Parathyroid adenoma (tissue), 2 donors: ENCODE data around the gene NXPE3.

Experiments used
- H2AFZ ChIP-seq: fragments of 300-600 bp; sonication (generic); one replicate; pipeline ENCODE4 v1.7.0; 2017; ENCODE audit warnings: antibody characterized with exemption, mild to moderate bottlenecking
- H3K27ac ChIP-seq: fragments of 300-600 bp; sonication (generic); one replicate; pipeline ENCODE4 v1.7.0; 2017
- H3K27me3 ChIP-seq: fragments of 300-600 bp; sonication (generic); one replicate; pipeline ENCODE4 v1.7.0; 2017; ENCODE audit warnings: low read length; ENCODE audit not compliant: control insufficient read depth, insufficient read depth
- H3K36me3 ChIP-seq: fragments of 300-600 bp; sonication (generic); one replicate; pipeline ENCODE4 v1.7.0; 2017; ENCODE audit warnings: low read length; ENCODE audit not compliant: control insufficient read depth, insufficient read depth
- H3K4me1 ChIP-seq: fragments of 300-600 bp; sonication (generic); one replicate; pipeline ENCODE4 v1.7.0; 2017; ENCODE audit warnings: control low read depth
- H3K4me2 ChIP-seq: fragments of 300-600 bp; sonication (generic); one replicate; pipeline ENCODE4 v1.7.0; 2017; ENCODE audit warnings: low read length
- H3K4me3 ChIP-seq: fragments of 300-600 bp; sonication (generic); one replicate; pipeline ENCODE4 v1.7.0; 2017; ENCODE audit warnings: low read depth, low read length
- H3K79me2 ChIP-seq: fragments of 300-600 bp; sonication (generic); one replicate; pipeline ENCODE4 v1.7.0; 2017; ENCODE audit warnings: control low read depth
- H3K9ac ChIP-seq: fragments of 300-600 bp; sonication (generic); one replicate; pipeline ENCODE4 v1.7.0; 2017; ENCODE audit warnings: mild to moderate bottlenecking
- H3K9me3 ChIP-seq: fragments of 300-600 bp; sonication (generic); one replicate; pipeline ENCODE4 v1.7.0; 2017; ENCODE audit warnings: low read length; ENCODE audit not compliant: control insufficient read depth
- CTCF ChIP-seq: fragments of 300-600 bp; sonication (generic); IDR thresholded peaks from one replicate; pipeline ENCODE4 v1.7.0; 2017; ENCODE audit warnings: antibody characterized with exemption, mild to moderate bottlenecking
- donor health status: primary hyperparathyroidism.

NXPE3 gene

GRCh38 chr3:101784855-101785613 lies 6.0 kb downstream of the NXPE3 start:
- H2AFZ ChIP-seq: no peak overlapping the region
- H3K36me3 ChIP-seq: no peaks in the 10 kb centered on the region
- H3K27ac ChIP-seq: peak overlapping the region; percentile 63
- no peak overlapping the region for H3K4me2 ChIP-seq
- no peak overlapping the region for H3K9ac ChIP-seq
- H3K4me3 ChIP-seq: no peak overlapping the region
- peaks cover 41% of the 10 kb centered on the region for H3K79me2 ChIP-seq
- no peak for TF ChIP-seq CTCF
- peaks cover 12% of the 10 kb centered on the region for H3K4me1 ChIP-seq
- no peaks in the 10 kb centered on the region for H3K27me3 ChIP-seq
- no peaks in the 10 kb centered on the region for H3K9me3 ChIP-seq

GRCh38 chr3:101791778-101792177 lies 12.8 kb downstream of the NXPE3 start:
- no peak overlapping the region for H3K4me2 ChIP-seq
- H3K36me3 ChIP-seq: no peaks in the 10 kb centered on the region
- H3K27ac ChIP-seq: no peak overlapping the region
- H3K79me2 ChIP-seq: peaks cover 29% of the 10 kb centered on the region
- no peak overlapping the region for H3K4me3 ChIP-seq
- no peak overlapping the region for H2AFZ ChIP-seq
- H3K9me3 ChIP-seq: no peaks in the 10 kb centered on the region
- no peaks in the 10 kb centered on the region for H3K27me3 ChIP-seq
- TF ChIP-seq CTCF: no peak
- no peak overlapping the region for H3K9ac ChIP-seq
- H3K4me1 ChIP-seq: peaks cover 6% of the 10 kb centered on the region

GRCh38 chr3:101796077-101796680 lies 17.2 kb downstream of the NXPE3 start:
- Histone ChIP-seq H3K4me1 (peaks cover 6% of the 10 kb centered on the region), H3K9ac (no peak overlapping the region), H3K79me2 (peaks cover 18% of the 10 kb centered on the region), H2AFZ (no peak overlapping the region), H3K36me3 (no peaks in the 10 kb centered on the region), H3K4me3 (no peak overlapping the region), H3K27ac (no peak overlapping the region), H3K27me3 (no peaks in the 10 kb centered on the region), H3K4me2 (no peak overlapping the region), H3K9me3 (no peaks in the 10 kb centered on the region)
- TF ChIP-seq CTCF: no peak

- H3K4me2 ChIP-seq: no peak overlapping the region
- H3K79me2 ChIP-seq: peaks cover 4% of the 10 kb centered on the region
- no peaks in the 10 kb centered on the region for H3K9me3 ChIP-seq
- TF ChIP-seq CTCF: no peak
- no peaks in the 10 kb centered on the region for H3K27me3 ChIP-seq
- H3K4me1 ChIP-seq: no peaks in the 10 kb centered on the region
- H3K4me3 ChIP-seq: no peak overlapping the region
- H2AFZ ChIP-seq: no peak overlapping the region
- no peaks in the 10 kb centered on the region for H3K36me3 ChIP-seq
- no peak overlapping the region for H3K27ac ChIP-seq
- H3K9ac ChIP-seq: no peak overlapping the region
Measured at GRCh38 chr3:101801174-101801573, 22.2 kb downstream of the NXPE3 start.

- no peak overlapping the region for H2AFZ ChIP-seq
- no peaks in the 10 kb centered on the region for H3K4me1 ChIP-seq
- H3K36me3 ChIP-seq: no peaks in the 10 kb centered on the region
- H3K27me3 ChIP-seq: no peaks in the 10 kb centered on the region
- H3K4me2 ChIP-seq: no peak overlapping the region
- no peak for TF ChIP-seq CTCF
- peaks cover 4% of the 10 kb centered on the region for H3K79me2 ChIP-seq
- no peak overlapping the region for H3K27ac ChIP-seq
- H3K9ac ChIP-seq: no peak overlapping the region
- H3K9me3 ChIP-seq: no peaks in the 10 kb centered on the region
- H3K4me3 ChIP-seq: no peak overlapping the region
Measured at GRCh38 chr3:101802179-101802578, 23.2 kb downstream of the NXPE3 start.
